Stimulated activated naive B cell treated with anti-CD40 and anti-IgM and Interleukin-4, amounts not matched to agents 10 μg/mL and 1 μg/mL and 100 μg/mL, for 72 hours (primary cell): Measurements from ENCODE around the gene FSTL4.

Experiments used
- ATAC-seq, 2 donors: fragments of 150-1000 bp; cut with Tn5 transposase; replicated peaks; 2 replicates each; pipeline ENCODE4 v1.10.0; 2021; ENCODE audit warnings: moderate library complexity in 1 of 2
- DNase-seq: peaks from one replicate; pipeline ENCODE4 v3.0.0; 2021
- H3K27ac Mint-ChIP-seq: one replicate; pipeline ENCODE4 v1.8.0; 2022; ENCODE audit warnings: mild to moderate bottlenecking, mixed read lengths
- H3K27me3 Mint-ChIP-seq, 2 donors: one replicate each; pipeline ENCODE4 v1.8.0; 2022; ENCODE audit warnings: mixed read lengths in 2 of 2
- H3K36me3 Mint-ChIP-seq, 2 donors: one replicate each; pipeline ENCODE4 v1.8.0; 2022; ENCODE audit warnings: mixed read lengths in 2 of 2, mild to moderate bottlenecking in 1 of 2
- H3K4me1 Mint-ChIP-seq, 2 donors: one replicate each; pipeline ENCODE4 v1.8.0; 2022; ENCODE audit warnings: mixed read lengths in 2 of 2, mild to moderate bottlenecking in 1 of 2
- H3K4me3 Mint-ChIP-seq, 2 donors: one replicate each; pipeline ENCODE4 v1.8.0; 2022; ENCODE audit warnings: mild to moderate bottlenecking in 2 of 2, mixed read lengths in 2 of 2, moderate library complexity in 1 of 2
- H3K9me3 Mint-ChIP-seq, 2 donors: one replicate each; pipeline ENCODE4 v1.8.0; 2022; ENCODE audit warnings: mixed read lengths in 2 of 2, mild to moderate bottlenecking in 1 of 2

Gene FSTL4

DNA sequence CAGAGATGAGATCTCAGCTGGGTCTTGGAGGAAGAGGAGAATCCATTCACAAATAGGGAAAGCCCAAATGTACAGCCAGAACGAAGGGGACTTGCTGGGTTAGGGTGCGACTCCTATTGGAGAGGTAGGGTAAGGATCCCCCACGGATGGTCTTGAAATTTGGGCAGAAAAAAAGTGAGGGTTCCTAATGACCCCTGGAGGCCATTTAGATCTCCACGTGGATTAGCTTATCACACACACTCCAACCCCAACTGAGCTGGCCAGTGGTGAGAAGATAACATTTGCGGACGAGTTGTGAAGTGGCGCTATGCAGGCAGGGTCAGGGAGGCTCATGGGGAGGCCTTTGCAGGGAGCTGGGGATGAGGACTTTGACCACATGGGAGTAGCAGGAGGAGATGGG lies 86.0 kb downstream of the FSTL4 start:
- peaks cover 0 to 12% of the 10 kb centered on the region in 2 donors for H3K4me1 Mint-ChIP-seq
- peaks cover 13 to 21% of the 10 kb centered on the region in 2 donors for H3K27me3 Mint-ChIP-seq
- no peaks in the 10 kb centered on the region for H3K9me3 Mint-ChIP-seq
- ATAC-seq = no peak
- H3K4me3 Mint-ChIP-seq = no peak overlapping the region
- H3K36me3 Mint-ChIP-seq = no peaks in the 10 kb centered on the region
- DNase-seq = no peak
- no peak overlapping the region for H3K27ac Mint-ChIP-seq

DNA sequence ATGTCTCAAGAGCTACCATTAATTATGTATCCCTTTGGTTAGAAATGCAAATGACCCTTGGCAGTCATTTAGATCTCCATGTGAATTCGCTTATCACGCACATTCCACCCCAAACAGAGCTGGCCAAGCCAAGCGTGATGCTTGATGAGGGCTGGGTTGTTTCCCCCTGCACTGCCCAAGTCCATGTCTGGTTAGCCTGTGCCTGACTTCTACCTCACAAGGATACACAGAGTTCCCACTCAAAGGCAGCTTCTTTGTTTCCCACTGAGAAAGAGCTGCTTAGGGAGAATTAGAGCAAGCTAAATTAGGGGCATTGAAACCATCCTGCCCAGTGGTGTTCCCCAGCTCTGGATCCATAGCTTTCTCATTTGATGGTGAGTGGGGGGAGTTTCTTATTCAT lies 87.2 kb downstream of the FSTL4 start:
- Mint-ChIP-seq H3K27me3 (peaks cover 22 to 24% of the 10 kb centered on the region in 2 donors), H3K4me1 (peaks cover 0 to 10% of the 10 kb centered on the region in 2 donors), H3K9me3 (no peaks in the 10 kb centered on the region), H3K27ac (peak overlapping the region; percentile 48), H3K36me3 (no peaks in the 10 kb centered on the region), H3K4me3 (no peak overlapping the region)
- DNase-seq = no peak
- ATAC-seq = no peak

DNA sequence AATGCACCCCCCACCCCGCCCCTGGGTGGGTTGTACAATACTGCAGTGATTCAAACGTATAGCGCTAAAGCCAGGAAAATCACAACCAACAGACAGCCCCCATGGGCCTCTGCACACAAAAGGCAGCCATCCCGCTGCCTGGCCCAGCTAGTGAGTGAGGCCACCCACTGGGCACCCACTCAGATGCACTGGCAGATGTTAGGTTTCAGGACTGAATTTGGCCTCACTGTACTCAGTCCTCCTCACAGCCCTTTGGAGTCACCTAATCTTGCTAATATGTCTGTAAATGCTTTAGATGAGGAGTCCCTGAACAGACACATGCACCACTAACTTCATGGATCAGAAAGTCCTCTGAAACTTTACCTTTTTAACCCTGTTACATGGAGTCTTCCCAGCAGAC lies 87.7 kb downstream of the FSTL4 start:
- Mint-ChIP-seq H3K27me3 (peaks cover 22 to 24% of the 10 kb centered on the region in 2 donors), H3K4me1 (peaks cover 0 to 10% of the 10 kb centered on the region in 2 donors), H3K27ac (peak overlapping the region; percentile 48), H3K4me3 (no peak overlapping the region), H3K36me3 (no peaks in the 10 kb centered on the region), H3K9me3 (no peaks in the 10 kb centered on the region)
- ATAC-seq (no peak), DNase-seq (no peak)

DNA sequence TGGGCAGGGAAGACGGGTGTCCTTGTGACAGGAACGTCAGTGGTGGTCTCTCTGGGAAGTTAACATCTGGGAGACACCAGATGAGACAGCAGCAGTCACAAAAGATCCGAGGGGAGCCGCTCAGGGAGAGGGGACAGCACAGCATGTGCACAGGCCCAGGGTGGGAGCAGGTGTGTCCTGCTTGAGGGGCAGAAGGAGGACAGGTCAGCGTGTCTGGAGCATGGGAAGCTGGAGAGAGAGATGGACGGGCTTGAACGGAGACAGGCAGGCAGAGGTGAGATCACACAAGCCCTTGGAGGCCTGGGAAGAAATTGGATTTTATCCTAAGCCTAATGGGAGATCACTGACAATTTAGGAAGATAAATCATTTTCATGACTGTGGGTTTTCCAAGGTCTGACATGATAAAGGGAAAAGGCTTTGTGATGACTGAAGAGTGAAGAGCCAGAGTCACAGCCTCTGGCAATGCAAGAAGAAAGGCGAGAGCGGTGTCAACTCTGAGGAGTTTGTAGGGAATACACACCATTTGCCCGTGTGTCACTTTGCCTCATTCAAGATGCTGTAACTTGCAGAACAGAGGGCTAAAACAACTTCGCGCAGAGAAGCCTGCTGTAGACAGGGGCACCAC lies 88.3 kb downstream of the FSTL4 start:
- peaks cover 22 to 24% of the 10 kb centered on the region in 2 donors for H3K27me3 Mint-ChIP-seq
- DNase-seq = no peak
- ATAC-seq = no peak
- H3K36me3 Mint-ChIP-seq = no peaks in the 10 kb centered on the region
- H3K27ac Mint-ChIP-seq = peak overlapping the region; percentile 68
- H3K4me3 Mint-ChIP-seq = no peak overlapping the region
- H3K9me3 Mint-ChIP-seq = no peaks in the 10 kb centered on the region
- H3K4me1 Mint-ChIP-seq = peaks cover 0 to 10% of the 10 kb centered on the region in 2 donors

DNA sequence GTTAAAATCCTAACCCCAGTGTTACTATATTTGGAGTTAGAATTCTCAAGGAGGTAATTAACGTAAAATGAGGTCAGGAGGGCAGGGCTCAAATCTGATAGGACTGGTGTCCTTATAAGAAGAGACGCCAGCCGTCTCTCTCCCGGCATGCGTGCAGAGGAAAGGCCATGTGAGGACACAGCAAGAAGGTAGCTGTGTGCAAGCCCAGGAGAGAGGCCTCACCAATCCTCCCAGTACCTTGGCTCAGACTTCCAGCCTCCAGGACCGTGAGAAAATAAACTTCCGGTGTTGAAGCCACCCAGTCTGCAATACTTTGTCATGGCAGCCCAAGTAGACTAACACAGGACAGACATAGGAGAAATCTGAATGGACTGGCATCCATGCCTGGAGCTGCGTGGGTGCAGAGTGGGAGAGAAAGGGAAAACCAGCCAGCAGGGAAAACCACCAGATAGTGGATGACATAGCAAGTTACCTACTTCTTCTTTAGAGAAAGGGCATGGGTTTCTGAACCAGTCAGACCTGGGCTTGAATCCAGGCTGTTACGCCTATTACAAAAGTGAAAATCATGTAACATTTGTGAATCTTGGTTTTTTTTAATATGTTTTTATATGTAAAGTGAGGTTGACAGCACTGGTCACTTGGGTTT lies 89.2 kb downstream of the FSTL4 start:
- Mint-ChIP-seq H3K36me3 (no peaks in the 10 kb centered on the region), H3K27me3 (peaks cover 22 to 24% of the 10 kb centered on the region in 2 donors), H3K4me3 (no peak overlapping the region), H3K9me3 (no peaks in the 10 kb centered on the region), H3K27ac (no peak overlapping the region), H3K4me1 (peaks cover 0 to 10% of the 10 kb centered on the region in 2 donors)
- DNase-seq = no peak
- peak; percentile 72 to 77 for ATAC-seq

DNA sequence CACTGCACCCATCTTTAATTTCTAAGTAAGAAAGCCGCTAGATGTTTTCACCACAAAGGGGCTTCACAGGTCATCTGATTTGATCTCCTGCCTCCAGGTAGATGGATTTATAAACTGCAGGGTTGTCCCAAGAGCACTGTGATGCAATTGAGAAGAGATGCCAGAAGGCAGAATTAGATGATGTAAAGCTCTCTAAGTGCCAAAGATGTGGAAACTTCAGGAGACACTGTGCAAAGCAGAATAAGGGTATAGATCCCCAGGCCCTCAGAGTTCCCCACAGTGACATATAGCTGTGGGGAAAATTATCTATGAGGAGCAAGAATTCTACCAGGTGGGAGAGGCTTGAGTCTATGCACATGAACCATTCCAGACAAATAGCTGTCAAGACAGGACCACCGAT lies 90.5 kb downstream of the FSTL4 start:
- ATAC-seq (no peak), DNase-seq (no peak)
- Mint-ChIP-seq H3K4me1 (peaks cover 0 to 10% of the 10 kb centered on the region in 2 donors), H3K36me3 (no peaks in the 10 kb centered on the region), H3K4me3 (no peak overlapping the region), H3K27me3 (peaks cover 22 to 28% of the 10 kb centered on the region in 2 donors), H3K27ac (no peak overlapping the region), H3K9me3 (no peaks in the 10 kb centered on the region)

DNA sequence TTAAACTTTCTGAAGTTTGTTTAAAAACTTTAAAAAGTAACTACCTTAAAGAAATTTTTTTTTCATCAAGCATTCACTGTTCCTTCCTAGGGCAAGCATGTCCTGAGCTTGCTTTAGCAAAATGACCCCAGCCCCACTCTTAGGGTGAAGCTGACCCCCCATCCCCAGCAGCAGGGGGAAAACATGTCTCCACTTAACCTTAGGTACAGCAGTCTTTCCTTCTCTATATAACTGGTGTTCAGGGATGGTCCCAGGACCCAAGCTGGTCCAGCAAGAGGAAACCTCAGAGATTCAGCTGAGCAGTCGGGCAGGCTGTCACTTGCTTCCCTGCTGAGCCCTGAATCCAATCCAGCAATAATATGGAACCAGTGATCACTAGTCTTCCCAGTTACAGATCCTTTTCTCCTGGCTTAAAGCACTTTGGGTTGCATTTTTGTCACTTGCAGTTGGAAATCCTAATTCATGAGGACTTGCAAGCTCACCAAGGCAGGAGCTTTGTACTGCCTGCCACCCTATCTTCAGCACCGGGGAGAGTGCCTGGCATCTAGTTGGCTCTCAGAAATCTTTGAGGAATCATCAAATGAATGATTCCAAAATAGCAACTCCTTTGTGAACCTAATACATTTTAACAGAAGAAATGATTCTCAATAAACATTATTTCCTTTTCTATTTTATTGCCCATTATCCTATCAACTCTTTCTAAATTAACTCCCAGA lies 91.2 kb downstream of the FSTL4 start:
- DNase-seq (no peak), ATAC-seq (no peak)
- no peak overlapping the region for H3K4me3 Mint-ChIP-seq
- no peak overlapping the region for H3K27ac Mint-ChIP-seq
- H3K27me3 Mint-ChIP-seq = peaks cover 27 to 28% of the 10 kb centered on the region in 2 donors
- H3K4me1 Mint-ChIP-seq = peaks cover 0 to 10% of the 10 kb centered on the region in 2 donors
- no peaks in the 10 kb centered on the region for H3K9me3 Mint-ChIP-seq
- H3K36me3 Mint-ChIP-seq = no peaks in the 10 kb centered on the region

DNA sequence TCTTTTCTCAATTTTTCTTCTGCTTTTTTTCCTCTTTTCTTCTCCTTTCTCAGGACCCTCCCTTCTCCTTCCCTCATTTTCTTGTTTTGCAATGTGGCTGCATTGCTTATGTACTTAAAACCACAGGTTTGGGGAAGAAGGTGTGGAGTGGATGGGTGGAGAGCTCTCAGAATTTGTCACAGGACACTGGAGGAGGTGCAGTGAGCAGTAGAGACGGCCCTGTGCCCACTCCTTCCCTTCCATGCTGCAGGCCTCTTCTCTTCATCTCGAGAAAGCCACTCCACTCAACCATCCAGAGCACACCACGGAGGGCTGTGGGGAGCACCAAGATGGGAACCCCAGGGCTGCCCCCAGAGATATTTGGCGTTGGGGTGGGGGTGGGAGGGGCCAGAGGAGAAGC lies 92.3 kb downstream of the FSTL4 start:
- H3K36me3 Mint-ChIP-seq = no peaks in the 10 kb centered on the region
- H3K27me3 Mint-ChIP-seq = peaks cover 26 to 27% of the 10 kb centered on the region in 2 donors
- H3K9me3 Mint-ChIP-seq = no peaks in the 10 kb centered on the region
- DNase-seq = no peak
- H3K4me3 Mint-ChIP-seq = no peak overlapping the region
- peaks cover 0 to 10% of the 10 kb centered on the region in 2 donors for H3K4me1 Mint-ChIP-seq
- no peak overlapping the region for H3K27ac Mint-ChIP-seq
- peak; percentile 44 to 47 for ATAC-seq

DNA sequence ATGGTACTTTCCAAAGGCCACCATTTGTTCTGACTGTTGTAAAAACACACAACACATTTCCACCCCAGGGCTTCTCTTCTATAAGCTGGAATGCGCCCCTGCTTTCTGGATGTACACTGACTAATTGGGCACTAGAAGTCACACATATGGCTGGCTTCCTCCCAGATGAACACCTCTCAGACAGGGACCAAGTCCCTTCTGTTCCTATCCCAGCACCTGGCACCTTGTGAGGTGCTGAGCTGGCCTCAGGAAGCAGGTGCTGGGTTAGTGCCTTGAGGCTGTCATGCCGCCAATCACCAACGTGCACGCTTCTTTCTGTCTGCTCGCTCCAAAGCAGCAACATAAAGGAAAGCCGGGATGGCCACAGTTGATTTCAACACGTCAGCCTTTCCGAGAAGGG lies 93.2 kb downstream of the FSTL4 start:
- ATAC-seq (no peak), DNase-seq (no peak)
- H3K27me3 Mint-ChIP-seq = peaks cover 26% of the 10 kb centered on the region in 2 donors
- no peaks in the 10 kb centered on the region for H3K9me3 Mint-ChIP-seq
- H3K4me1 Mint-ChIP-seq = peaks cover 0 to 10% of the 10 kb centered on the region in 2 donors
- H3K36me3 Mint-ChIP-seq = no peaks in the 10 kb centered on the region
- H3K27ac Mint-ChIP-seq = no peak overlapping the region
- no peak overlapping the region for H3K4me3 Mint-ChIP-seq

DNA sequence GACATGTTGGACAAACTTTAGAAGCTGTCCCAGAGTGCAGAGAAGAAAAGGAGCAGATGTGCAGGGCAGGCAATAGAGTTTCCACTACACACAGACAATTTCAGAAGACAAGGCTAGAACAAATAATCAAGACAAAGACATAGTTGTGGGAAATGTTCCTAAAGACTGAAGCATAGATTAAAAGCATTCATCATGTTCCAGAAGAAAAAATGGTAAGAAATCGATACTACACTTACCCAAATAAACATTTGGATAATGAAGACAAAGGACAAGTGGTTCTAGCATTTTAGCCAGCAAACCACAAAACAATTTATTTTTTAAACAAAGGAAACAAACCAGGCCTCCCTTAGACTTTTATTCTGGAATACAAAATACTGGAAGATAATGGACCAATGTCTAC lies 97.9 kb downstream of the FSTL4 start:
- H3K9me3 Mint-ChIP-seq = no peaks in the 10 kb centered on the region
- no peak overlapping the region for H3K4me3 Mint-ChIP-seq
- H3K36me3 Mint-ChIP-seq = no peaks in the 10 kb centered on the region
- peaks cover 21 to 32% of the 10 kb centered on the region in 2 donors for H3K27me3 Mint-ChIP-seq
- H3K27ac Mint-ChIP-seq = no peak overlapping the region
- DNase-seq (no peak), ATAC-seq (no peak)
- peaks cover under 1 to 3% of the 10 kb centered on the region in 2 donors for H3K4me1 Mint-ChIP-seq

DNA sequence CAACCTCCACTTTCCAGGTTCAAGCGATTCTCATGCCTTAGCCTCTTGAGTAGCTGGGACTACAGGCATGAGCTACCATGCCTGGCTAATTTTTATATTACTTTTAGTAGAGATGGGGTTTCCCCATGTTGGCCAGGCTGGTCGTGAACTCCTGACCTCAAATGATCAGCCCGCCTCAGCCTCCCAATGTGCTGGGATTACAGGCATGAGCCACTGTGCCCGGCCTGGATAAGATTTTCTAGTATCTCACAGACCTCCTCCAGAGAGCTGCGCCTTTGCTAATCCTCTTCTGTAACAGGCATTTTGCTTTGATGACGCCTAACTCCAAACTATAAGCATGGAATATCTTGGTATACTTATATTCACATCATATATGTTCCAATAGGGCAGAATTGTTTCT lies 99.4 kb downstream of the FSTL4 start:
- Mint-ChIP-seq H3K36me3 (no peaks in the 10 kb centered on the region), H3K9me3 (no peaks in the 10 kb centered on the region), H3K4me1 (peaks cover 3 to 8% of the 10 kb centered on the region in 2 donors), H3K27me3 (peaks cover 21 to 32% of the 10 kb centered on the region in 2 donors), H3K4me3 (no peak overlapping the region), H3K27ac (no peak overlapping the region)
- DNase-seq = no peak
- ATAC-seq = no peak

DNA sequence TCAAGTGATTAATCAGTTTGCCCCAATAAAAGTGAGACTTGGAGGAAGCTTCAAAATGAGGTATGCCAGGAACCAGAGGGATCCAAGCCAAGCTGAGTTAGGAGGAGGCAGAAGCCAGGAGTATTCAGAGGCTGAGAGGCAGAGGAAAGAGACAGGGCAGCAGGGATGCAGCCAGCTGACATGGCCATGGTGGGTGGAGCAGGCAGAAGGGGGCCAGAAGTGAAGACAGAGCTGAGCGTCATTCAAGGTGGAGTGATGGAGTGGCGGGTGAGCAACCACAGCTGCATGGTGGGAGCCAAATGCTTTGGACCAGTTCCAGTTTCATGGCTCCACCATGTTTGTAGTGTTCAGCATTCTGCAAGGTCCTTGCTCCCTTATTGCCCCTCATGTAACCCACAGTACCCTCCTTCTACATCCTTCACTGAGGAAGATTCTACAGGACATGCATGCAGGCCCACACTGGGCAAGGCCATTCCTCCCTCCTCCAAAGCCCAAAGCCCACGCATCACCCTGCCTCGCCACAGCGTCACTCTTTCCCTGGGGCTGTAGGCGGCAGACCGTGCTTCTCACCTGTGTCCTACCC lies 100.6 kb downstream of the FSTL4 start:
- Mint-ChIP-seq H3K27me3 (peaks cover 20 to 28% of the 10 kb centered on the region in 2 donors), H3K4me1 (peaks cover 3 to 8% of the 10 kb centered on the region in 2 donors)
- ATAC-seq = no peak

DNA sequence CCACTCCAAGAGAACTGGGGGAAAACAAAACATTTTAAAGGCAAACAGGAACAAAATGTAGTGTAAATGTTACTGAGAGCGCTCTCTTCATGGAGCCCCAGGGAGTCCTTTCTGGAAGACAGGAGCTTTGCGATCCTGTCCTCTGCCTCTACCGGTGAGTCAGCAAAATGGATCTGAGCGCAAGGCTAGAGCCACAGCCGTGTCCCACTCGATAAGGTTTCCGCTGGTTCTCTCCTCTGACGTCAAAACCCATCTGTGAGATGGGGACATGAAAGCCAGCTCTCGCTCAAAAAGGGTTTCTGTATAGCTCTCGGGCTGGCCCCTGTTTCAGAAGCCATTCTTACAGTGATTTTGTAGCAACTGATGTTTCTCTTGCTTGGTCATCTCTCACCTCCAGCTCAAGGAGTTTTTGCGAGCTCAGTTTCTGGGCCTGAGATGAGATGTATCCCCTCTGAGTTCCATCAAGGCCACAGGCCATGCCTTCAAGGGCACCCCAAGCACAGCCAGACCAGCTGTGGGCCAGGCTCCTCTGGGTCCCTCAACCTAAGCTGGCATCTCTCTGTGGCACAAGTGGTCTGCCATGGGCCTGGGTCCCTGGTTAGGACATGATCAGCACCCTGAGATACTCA lies 101.6 kb downstream of the FSTL4 start:
- H3K36me3 Mint-ChIP-seq = no peaks in the 10 kb centered on the region
- ATAC-seq (no peak), DNase-seq (no peak)
- H3K4me1 Mint-ChIP-seq = peaks cover 3 to 8% of the 10 kb centered on the region in 2 donors
- peaks cover 15 to 28% of the 10 kb centered on the region in 2 donors for H3K27me3 Mint-ChIP-seq
- no peak overlapping the region for H3K27ac Mint-ChIP-seq
- no peak overlapping the region for H3K4me3 Mint-ChIP-seq
- no peaks in the 10 kb centered on the region for H3K9me3 Mint-ChIP-seq

More for the DNA sequence above, 100.6 kb downstream of the FSTL4 start:
- no peak for DNase-seq
- Mint-ChIP-seq H3K27ac (no peak overlapping the region), H3K36me3 (no peaks in the 10 kb centered on the region), H3K9me3 (no peaks in the 10 kb centered on the region), H3K4me3 (no peak overlapping the region)

DNA sequence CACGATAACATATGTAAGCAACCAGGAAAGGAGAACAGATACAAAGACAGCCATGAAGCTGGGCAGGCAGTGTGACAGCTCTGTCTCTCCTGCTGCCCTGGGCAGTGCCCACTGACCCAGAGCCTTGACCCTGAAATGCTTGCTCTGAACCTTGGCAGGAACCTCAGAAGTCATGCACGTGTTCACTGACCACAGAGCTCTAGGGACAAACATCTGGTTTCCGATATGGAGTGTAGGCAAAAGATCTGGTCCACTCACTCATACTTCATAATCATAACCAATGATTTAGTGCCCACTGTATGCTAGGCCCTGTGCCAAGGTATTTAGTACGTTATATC lies 102.6 kb downstream of the FSTL4 start:
- H3K27me3 Mint-ChIP-seq = peaks cover 17 to 29% of the 10 kb centered on the region in 2 donors
- no peaks in the 10 kb centered on the region for H3K36me3 Mint-ChIP-seq
- no peak overlapping the region for H3K27ac Mint-ChIP-seq
- peaks cover 3 to 8% of the 10 kb centered on the region in 2 donors for H3K4me1 Mint-ChIP-seq
- ATAC-seq (no peak), DNase-seq (no peak)
- no peaks in the 10 kb centered on the region for H3K9me3 Mint-ChIP-seq
- H3K4me3 Mint-ChIP-seq = no peak overlapping the region
